ENCODE results near the gene GRK5.

DNA sequence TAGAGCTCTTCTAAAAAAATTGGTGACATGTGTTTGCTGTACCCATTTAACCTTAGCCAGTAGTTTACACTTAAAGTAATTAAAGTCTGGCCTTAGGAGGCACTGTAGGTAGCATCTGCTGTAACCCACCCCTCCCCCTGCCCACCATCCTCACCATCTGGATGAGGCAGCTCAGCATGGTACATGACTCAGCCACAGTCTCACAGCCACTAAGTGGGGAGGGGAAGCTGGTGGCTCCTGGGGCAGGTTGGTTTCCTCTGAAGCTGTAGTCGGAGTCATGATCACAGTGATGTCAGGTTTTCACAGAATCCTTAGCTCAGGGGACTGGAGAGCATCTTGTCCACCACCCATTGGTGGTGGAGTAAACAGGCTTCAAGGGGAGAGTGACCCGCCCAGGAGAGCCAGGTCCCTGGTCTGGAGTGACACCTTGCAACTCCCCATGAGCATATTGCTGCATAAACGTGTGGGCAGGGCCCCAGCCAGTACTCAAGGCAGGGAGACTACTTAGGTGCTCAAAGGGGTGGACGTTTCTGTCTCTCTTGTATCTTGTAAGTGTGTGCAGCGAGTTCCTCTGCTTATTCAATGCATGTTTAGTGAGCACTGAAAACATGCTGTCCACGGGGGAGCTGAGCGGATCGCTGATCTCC, 125.9 kb downstream of the GRK5 start:
- TF ChIP-seq, protein P1, sequence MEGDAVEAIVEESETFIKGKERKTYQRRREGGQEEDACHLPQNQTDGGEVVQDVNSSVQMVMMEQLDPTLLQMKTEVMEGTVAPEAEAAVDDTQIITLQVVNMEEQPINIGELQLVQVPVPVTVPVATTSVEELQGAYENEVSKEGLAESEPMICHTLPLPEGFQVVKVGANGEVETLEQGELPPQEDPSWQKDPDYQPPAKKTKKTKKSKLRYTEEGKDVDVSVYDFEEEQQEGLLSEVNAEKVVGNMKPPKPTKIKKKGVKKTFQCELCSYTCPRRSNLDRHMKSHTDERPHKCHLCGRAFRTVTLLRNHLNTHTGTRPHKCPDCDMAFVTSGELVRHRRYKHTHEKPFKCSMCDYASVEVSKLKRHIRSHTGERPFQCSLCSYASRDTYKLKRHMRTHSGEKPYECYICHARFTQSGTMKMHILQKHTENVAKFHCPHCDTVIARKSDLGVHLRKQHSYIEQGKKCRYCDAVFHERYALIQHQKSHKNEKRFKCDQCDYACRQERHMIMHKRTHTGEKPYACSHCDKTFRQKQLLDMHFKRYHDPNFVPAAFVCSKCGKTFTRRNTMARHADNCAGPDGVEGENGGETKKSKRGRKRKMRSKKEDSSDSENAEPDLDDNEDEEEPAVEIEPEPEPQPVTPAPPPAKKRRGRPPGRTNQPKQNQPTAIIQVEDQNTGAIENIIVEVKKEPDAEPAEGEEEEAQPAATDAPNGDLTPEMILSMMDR (IDR thresholded peaks at IDR 0.05; ENCODE audit: low read depth, low read length) = no peak
- TF ChIP-seq POLR2A (IDR thresholded peaks at IDR 0.05; ENCODE audit: extremely low read depth, insufficient read length) (no peak), MYC (IDR thresholded peaks at IDR 0.05; ENCODE audit: low read depth, low read length) (no peak)
